ENCODE measurements around the gene UBAC2. TPM values are rescaled to one million over a fixed set of nuclear protein-coding genes. Genes with fewer than 3 reads are reported as not detected.

Gene UBAC2, protein sequence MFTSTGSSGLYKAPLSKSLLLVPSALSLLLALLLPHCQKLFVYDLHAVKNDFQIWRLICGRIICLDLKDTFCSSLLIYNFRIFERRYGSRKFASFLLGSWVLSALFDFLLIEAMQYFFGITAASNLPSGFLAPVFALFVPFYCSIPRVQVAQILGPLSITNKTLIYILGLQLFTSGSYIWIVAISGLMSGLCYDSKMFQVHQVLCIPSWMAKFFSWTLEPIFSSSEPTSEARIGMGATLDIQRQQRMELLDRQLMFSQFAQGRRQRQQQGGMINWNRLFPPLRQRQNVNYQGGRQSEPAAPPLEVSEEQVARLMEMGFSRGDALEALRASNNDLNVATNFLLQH
- total RNA-seq: 10 to 100 TPM; 43.4 to 44.9 TPM

DNA sequence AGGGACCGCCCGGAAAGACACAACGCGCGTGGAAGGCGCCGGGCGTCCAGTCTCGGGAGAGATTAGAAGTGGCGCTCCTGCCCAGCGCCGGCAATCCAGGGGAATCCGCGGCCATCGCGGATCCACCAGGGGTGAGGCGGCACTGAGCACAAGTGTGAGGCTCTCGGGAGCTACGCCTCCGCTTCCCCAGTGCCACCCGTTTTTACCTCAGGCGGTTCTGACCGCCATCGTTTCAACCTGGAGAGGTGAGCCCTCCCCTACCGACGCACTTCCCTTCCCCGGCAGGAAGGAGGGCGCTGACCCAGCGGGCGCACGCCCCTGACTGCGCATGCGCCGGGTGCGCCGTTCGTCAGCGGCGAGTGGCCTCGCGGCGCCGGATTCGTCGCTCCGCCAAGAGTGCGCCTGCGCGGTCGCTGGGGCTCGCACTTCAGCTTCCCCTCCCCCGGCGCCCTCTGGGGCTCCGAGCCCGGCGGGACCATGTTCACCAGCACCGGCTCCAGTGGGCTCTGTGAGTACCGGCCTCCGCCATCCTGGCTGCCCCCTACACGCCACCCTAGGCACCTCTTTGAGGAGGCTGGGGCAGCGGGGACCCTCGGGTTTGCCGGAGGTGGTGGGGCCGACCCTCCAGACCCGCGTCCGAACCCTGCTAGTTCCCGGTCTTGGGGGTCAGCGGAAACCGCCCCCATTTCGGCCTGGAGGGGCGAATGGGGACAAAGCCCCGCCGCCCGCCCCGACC lies at the start of gene UBAC2:
Gene UBAC2 (plus strand): TSS at position 423 of the 736 bp plus-strand sequence. CDS start 55 bp downstream, at position 478.
- intact Hi-C loops (cut with micrococcal nuclease): loop anchor here (1.0 to 5.0 kb wide), 11 partner anchors 58 to 407 kb away; partner anchors contain the start of genes CLYBL, GPR18 and TM9SF2
- CTCF ChIA-PET: interaction anchor here (0.6 to 12.4 kb wide), 12 partner anchors 13 to 236 kb away, joined by 3 to 163 read pairs (median 6); partner anchors contain the start of gene GPR18
- H3K27me3 Mint-ChIP-seq (ENCODE audit: low read depth): no peaks in the 10 kb centered on the region
- peak; percentile 95 for DNase-seq
- peak within 1 kb of the TSS; percentile 91 for H3K4me3 Mint-ChIP-seq
- peak within 1 kb of the TSS; percentile 90 for H3K27ac Mint-ChIP-seq
- peaks cover 15% of the 10 kb centered on the region for H3K36me3 Mint-ChIP-seq (ENCODE audit: low read depth)
- H3K4me1 Mint-ChIP-seq (ENCODE audit: low read depth): peaks cover 60% of the 10 kb centered on the region
- no peaks in the 10 kb centered on the region for H3K9me3 Mint-ChIP-seq

DNA sequence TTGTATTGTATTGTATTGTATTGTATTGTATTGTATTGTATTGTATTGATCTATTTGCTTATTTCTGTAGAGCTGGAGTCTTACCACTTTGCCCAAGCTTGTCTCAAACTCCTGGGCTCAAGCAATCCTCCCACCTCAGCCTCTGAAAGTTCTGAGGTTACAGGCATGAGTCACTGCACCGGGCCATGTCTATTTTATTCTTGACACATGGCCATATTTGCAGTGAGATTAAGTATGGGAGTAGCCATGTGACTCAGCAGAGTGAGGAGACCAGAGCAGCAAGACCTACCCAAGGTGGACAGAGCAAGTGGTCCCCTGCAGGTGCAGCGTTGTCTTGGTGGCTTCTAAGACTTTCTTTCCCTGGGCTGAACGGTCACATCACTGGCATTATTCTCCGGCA lies 49.1 kb upstream of the UBAC2 start:
- H3K27me3 Mint-ChIP-seq (ENCODE audit: low read depth): no peaks in the 10 kb centered on the region
- peak; percentile 27 for DNase-seq
- H3K9me3 Mint-ChIP-seq: no peaks in the 10 kb centered on the region
- no peak overlapping the region for H3K27ac Mint-ChIP-seq
- intact Hi-C loops (cut with micrococcal nuclease): no loop called here
- CTCF ChIA-PET: no interaction called here
- H3K4me3 Mint-ChIP-seq: no peak overlapping the region
- H3K36me3 Mint-ChIP-seq (ENCODE audit: low read depth): no peaks in the 10 kb centered on the region
- H3K4me1 Mint-ChIP-seq (ENCODE audit: low read depth): peaks cover 4% of the 10 kb centered on the region

DNA sequence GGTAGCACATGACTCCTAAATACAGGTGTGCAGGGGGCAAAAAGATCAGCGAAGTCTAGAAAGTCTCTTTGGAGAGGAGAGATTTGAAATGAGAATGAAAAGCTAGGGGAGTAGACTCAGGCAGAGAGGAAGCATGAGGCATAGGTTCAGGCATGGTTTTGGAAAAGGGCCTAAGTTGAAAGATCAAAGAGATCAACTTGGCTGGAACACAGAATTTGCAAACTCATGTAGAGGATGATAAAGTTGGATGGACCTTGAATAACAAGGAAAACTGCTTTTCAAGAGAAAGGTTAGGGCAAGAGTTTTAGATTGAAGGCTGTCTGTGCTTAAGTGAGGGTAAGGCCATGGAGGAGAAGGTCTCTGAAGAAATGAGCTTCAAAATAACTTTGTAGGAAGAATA lies 47.4 kb upstream of the UBAC2 start:
- DNase-seq: no peak
- no peaks in the 10 kb centered on the region for H3K9me3 Mint-ChIP-seq
- intact Hi-C loops (cut with micrococcal nuclease): no loop called here
- no peak overlapping the region for H3K27ac Mint-ChIP-seq
- no peaks in the 10 kb centered on the region for H3K27me3 Mint-ChIP-seq (ENCODE audit: low read depth)
- peaks cover 4% of the 10 kb centered on the region for H3K4me1 Mint-ChIP-seq (ENCODE audit: low read depth)
- no peak overlapping the region for H3K4me3 Mint-ChIP-seq
- no peaks in the 10 kb centered on the region for H3K36me3 Mint-ChIP-seq (ENCODE audit: low read depth)
- CTCF ChIA-PET: interaction anchor here (0.6 to 1.8 kb wide), 3 partner anchors 104 to 706 kb away, joined by 3 to 4 read pairs (median 3); no protein-coding TSS in a partner anchor

GRCh38 chr13:99154064-99154463 lies 46.6 kb upstream of the UBAC2 start:
- intact Hi-C loops (cut with micrococcal nuclease): no loop called here
- CTCF ChIA-PET: interaction anchor here (0.7 to 1.8 kb wide), 2 partner anchors 112 to 707 kb away, joined by 3 to 4 read pairs; no protein-coding TSS in a partner anchor
- H3K27ac Mint-ChIP-seq: no peak overlapping the region

GRCh38 chr13:99155821-99156220 lies 44.8 kb upstream of the UBAC2 start:
- no peak for DNase-seq
- no peak overlapping the region for H3K27ac Mint-ChIP-seq
- no peaks in the 10 kb centered on the region for H3K9me3 Mint-ChIP-seq
- no peak overlapping the region for H3K4me3 Mint-ChIP-seq
- H3K27me3 Mint-ChIP-seq (ENCODE audit: low read depth): no peaks in the 10 kb centered on the region
- H3K36me3 Mint-ChIP-seq (ENCODE audit: low read depth): no peaks in the 10 kb centered on the region
- intact Hi-C loops (cut with micrococcal nuclease): no loop called here
- CTCF ChIA-PET: interaction anchor here (0.5 kb wide), 1 partner anchor 20 kb away, joined by 7 read pairs; no protein-coding TSS in a partner anchor
- H3K4me1 Mint-ChIP-seq (ENCODE audit: low read depth): peaks cover 4% of the 10 kb centered on the region

More at GRCh38 chr13:99154064-99154463, 46.6 kb upstream of the UBAC2 start:
- no peak for DNase-seq
- Mint-ChIP-seq H3K9me3 (no peaks in the 10 kb centered on the region), H3K4me3 (no peak overlapping the region), H3K4me1 (ENCODE audit: low read depth) (peaks cover 4% of the 10 kb centered on the region), H3K27me3 (ENCODE audit: low read depth) (no peaks in the 10 kb centered on the region), H3K36me3 (ENCODE audit: low read depth) (no peaks in the 10 kb centered on the region)

GRCh38 chr13:99157046-99157445 lies 43.6 kb upstream of the UBAC2 start:
- H3K9me3 Mint-ChIP-seq: no peaks in the 10 kb centered on the region
- CTCF ChIA-PET: interaction anchor here (0.8 kb wide), 1 partner anchor 19 kb away, joined by 4 read pairs; no protein-coding TSS in a partner anchor
- intact Hi-C loops (cut with micrococcal nuclease): no loop called here
- no peaks in the 10 kb centered on the region for H3K4me1 Mint-ChIP-seq (ENCODE audit: low read depth)
- DNase-seq: no peak
- H3K27me3 Mint-ChIP-seq (ENCODE audit: low read depth): no peaks in the 10 kb centered on the region
- H3K36me3 Mint-ChIP-seq (ENCODE audit: low read depth): no peaks in the 10 kb centered on the region
- H3K4me3 Mint-ChIP-seq: no peak overlapping the region
- no peak overlapping the region for H3K27ac Mint-ChIP-seq

DNA sequence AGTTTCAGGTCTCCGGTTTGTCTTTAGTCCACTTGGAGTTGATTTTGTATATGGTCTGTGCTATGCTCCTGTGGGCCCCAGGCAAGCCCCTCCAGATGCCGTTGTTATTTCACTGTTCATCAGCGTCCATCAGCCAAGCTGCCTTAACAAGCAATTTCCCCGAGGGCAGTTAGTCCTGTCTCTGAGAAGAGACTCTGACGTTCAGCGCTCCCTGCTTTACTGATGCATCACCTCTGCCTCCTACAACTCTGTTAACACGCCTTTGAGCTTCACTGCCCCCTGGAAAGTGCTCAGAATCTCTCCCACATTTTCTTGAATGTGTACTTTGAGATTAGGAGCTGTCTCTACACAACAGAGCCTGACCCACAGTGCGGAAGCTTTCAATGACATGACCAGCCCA lies 41.8 kb upstream of the UBAC2 start:
- CTCF ChIA-PET: interaction anchor here (1.0 to 1.2 kb wide), 2 partner anchors 17 to 107 kb away, joined by 5 read pairs; no protein-coding TSS in a partner anchor
- H3K27me3 Mint-ChIP-seq (ENCODE audit: low read depth): no peaks in the 10 kb centered on the region
- intact Hi-C loops (cut with micrococcal nuclease): no loop called here

GRCh38 chr13:99159331-99160061 lies 41.2 kb upstream of the UBAC2 start:
- CTCF ChIA-PET: interaction anchor here (1.2 kb wide), 1 partner anchor 17 kb away, joined by 5 read pairs; no protein-coding TSS in a partner anchor
- no peak for DNase-seq
- intact Hi-C loops (cut with micrococcal nuclease): no loop called here
- H3K27me3 Mint-ChIP-seq (ENCODE audit: low read depth): no peaks in the 10 kb centered on the region
- no peaks in the 10 kb centered on the region for H3K4me1 Mint-ChIP-seq (ENCODE audit: low read depth)
- no peak overlapping the region for H3K4me3 Mint-ChIP-seq
- no peaks in the 10 kb centered on the region for H3K36me3 Mint-ChIP-seq (ENCODE audit: low read depth)
- no peaks in the 10 kb centered on the region for H3K9me3 Mint-ChIP-seq
- no peak overlapping the region for H3K27ac Mint-ChIP-seq

More for the DNA sequence above, 41.8 kb upstream of the UBAC2 start:
- DNase-seq: no peak
- H3K36me3 Mint-ChIP-seq (ENCODE audit: low read depth): no peaks in the 10 kb centered on the region
- H3K27ac Mint-ChIP-seq: no peak overlapping the region
- no peaks in the 10 kb centered on the region for H3K9me3 Mint-ChIP-seq
- no peaks in the 10 kb centered on the region for H3K4me1 Mint-ChIP-seq (ENCODE audit: low read depth)
- no peak overlapping the region for H3K4me3 Mint-ChIP-seq

- CTCF ChIA-PET: interaction anchor here (0.8 to 1.1 kb wide), 2 partner anchors 106 to 325 kb away, joined by 3 read pairs; no protein-coding TSS in a partner anchor
- Mint-ChIP-seq H3K9me3 (no peaks in the 10 kb centered on the region), H3K27me3 (ENCODE audit: low read depth) (no peaks in the 10 kb centered on the region), H3K36me3 (ENCODE audit: low read depth) (no peaks in the 10 kb centered on the region), H3K27ac (no peak overlapping the region), H3K4me1 (ENCODE audit: low read depth) (no peaks in the 10 kb centered on the region), H3K4me3 (no peak overlapping the region)
- DNase-seq: no peak
- intact Hi-C loops (cut with micrococcal nuclease): no loop called here
Measured at GRCh38 chr13:99160415-99160814, 40.2 kb upstream of the UBAC2 start.

DNA sequence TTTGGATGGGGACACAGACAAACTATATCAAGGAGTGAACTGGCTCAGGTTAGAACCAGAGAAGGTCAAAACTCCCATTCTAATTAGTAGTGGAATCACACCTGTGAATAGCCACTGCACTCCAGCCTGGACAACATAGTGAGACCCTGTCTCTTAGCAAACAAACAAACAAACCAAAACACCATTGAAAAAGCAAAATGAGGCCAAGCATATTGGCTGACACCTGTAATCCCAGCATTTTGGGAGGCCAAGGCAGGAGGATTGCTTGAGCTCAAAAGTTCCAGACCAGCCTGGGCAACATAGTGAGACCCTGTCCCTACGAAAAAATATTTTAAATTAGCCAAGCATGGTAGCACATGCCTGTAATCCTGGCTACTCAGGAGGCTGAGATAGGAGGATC lies 39.1 kb upstream of the UBAC2 start:
- CTCF ChIA-PET: interaction anchor here (0.6 to 2.4 kb wide), 2 partner anchors 9 to 15 kb away, joined by 3 to 6 read pairs; no protein-coding TSS in a partner anchor
- intact Hi-C loops (cut with micrococcal nuclease): no loop called here
- DNase-seq: no peak
- Mint-ChIP-seq H3K9me3 (no peaks in the 10 kb centered on the region), H3K27ac (no peak overlapping the region), H3K4me3 (no peak overlapping the region), H3K4me1 (ENCODE audit: low read depth) (no peaks in the 10 kb centered on the region), H3K27me3 (ENCODE audit: low read depth) (no peaks in the 10 kb centered on the region), H3K36me3 (ENCODE audit: low read depth) (no peaks in the 10 kb centered on the region)

- no peaks in the 10 kb centered on the region for H3K4me1 Mint-ChIP-seq (ENCODE audit: low read depth)
- intact Hi-C loops (cut with micrococcal nuclease): no loop called here
- peaks cover under 1% of the 10 kb centered on the region for H3K9me3 Mint-ChIP-seq
- CTCF ChIA-PET: interaction anchor here (2.4 kb wide), 1 partner anchor 14 kb away, joined by 6 read pairs; no protein-coding TSS in a partner anchor
- no peak overlapping the region for H3K27ac Mint-ChIP-seq
- no peaks in the 10 kb centered on the region for H3K36me3 Mint-ChIP-seq (ENCODE audit: low read depth)
- H3K27me3 Mint-ChIP-seq (ENCODE audit: low read depth): no peaks in the 10 kb centered on the region
- DNase-seq: no peak
- H3K4me3 Mint-ChIP-seq: no peak overlapping the region
Measured at GRCh38 chr13:99162567-99163361, 37.9 kb upstream of the UBAC2 start.
